SK-N-SH treated with all-trans-retinoic acid at 6 μM for 48 hours (cell line): ENCODE measurements around the gene ETV4.

Experiments
- ATAC-seq: fragments of 200-7000 bp; cut with Tn5 transposase; 3 replicates; pipeline ENCODE4 v1.9.1; 2020; ENCODE audit warnings: mild to moderate bottlenecking, moderate library complexity
- ARNTL ChIP-seq: fragments of 450-650 bp; formaldehyde crosslinking; IDR thresholded peaks from 2 replicates; pipeline ENCODE4 v1.5.0; 2020; ENCODE audit warnings: low read depth, mild to moderate bottlenecking, moderate library complexity, borderline replicate concordance
- BACH2 ChIP-seq: fragments of 250-450 bp; sonication (Bioruptor Pico); IDR thresholded peaks from 2 replicates; pipeline ENCODE4 v1.9.0; 2021; ENCODE audit warnings: mild to moderate bottlenecking, borderline replicate concordance
- CSDC2 ChIP-seq: fragments of 250-450 bp; sonication (Bioruptor Pico); IDR thresholded peaks from 2 replicates; pipeline ENCODE4 v1.5.0; 2020; ENCODE audit warnings: mild to moderate bottlenecking, moderate library complexity
- ESRRG ChIP-seq: fragments of 250-450 bp; sonication (Bioruptor Pico); IDR thresholded peaks from 2 replicates; pipeline ENCODE4 v1.6.1; 2021; ENCODE audit warnings: mild to moderate bottlenecking
- GLIS3 ChIP-seq: fragments of 250-450 bp; sonication (Bioruptor Pico); IDR thresholded peaks from 2 replicates; pipeline ENCODE4 v1.5.0; 2020; ENCODE audit warnings: mild to moderate bottlenecking, moderate library complexity
- ISL1 ChIP-seq: fragments of 250-450 bp; sonication (Bioruptor Pico); IDR thresholded peaks from 2 replicates; pipeline ENCODE4 v2.1.2; 2022; ENCODE audit warnings: mild to moderate bottlenecking, moderate library complexity
- OSR1 ChIP-seq: fragments of 250-450 bp; sonication (Bioruptor Pico); IDR thresholded peaks from 2 replicates; pipeline ENCODE4 v1.8.0; 2022; ENCODE audit warnings: moderate library complexity, mild to moderate bottlenecking, inconsistent platforms
- PPARA ChIP-seq: fragments of 250-450 bp; sonication (Bioruptor Pico); IDR thresholded peaks from 2 replicates; pipeline ENCODE4 v1.5.0; 2020; ENCODE audit warnings: mild to moderate bottlenecking, borderline replicate concordance
- RARB ChIP-seq: fragments of 250-450 bp; sonication (Bioruptor Pico); IDR thresholded peaks from 2 replicates; pipeline ENCODE4 v1.8.0; 2021; ENCODE audit warnings: mild to moderate bottlenecking, moderate library complexity
- SNAI2 ChIP-seq: fragments of 250-450 bp; sonication (Bioruptor Pico); IDR thresholded peaks from 2 replicates; pipeline ENCODE4 v1.5.0; 2020; ENCODE audit warnings: mild to moderate bottlenecking, moderate library complexity
- ZC3H10 ChIP-seq: fragments of 250-450 bp; sonication (Bioruptor Pico); IDR thresholded peaks from 2 replicates; pipeline ENCODE4 v1.5.1; 2021; ENCODE audit warnings: mild to moderate bottlenecking, moderate library complexity
- ZNF565 ChIP-seq: fragments of 450-650 bp; formaldehyde crosslinking; conservative IDR thresholded peaks from 2 replicates; pipeline ENCODE4 v1.5.0; 2020; ENCODE audit warnings: low read depth, mild to moderate bottlenecking, moderate library complexity
- ZNF70 ChIP-seq: fragments of 450-650 bp; formaldehyde crosslinking; IDR thresholded peaks from 2 replicates; pipeline ENCODE4 v1.5.0; 2020; ENCODE audit warnings: mild to moderate bottlenecking, moderate library complexity
- ZNF8 ChIP-seq: fragments of 450-650 bp; formaldehyde crosslinking; IDR thresholded peaks from 2 replicates; pipeline ENCODE4 v1.5.0; 2020; ENCODE audit warnings: mild to moderate bottlenecking, moderate library complexity
- TF ChIP-seq, protein P1 (sequence below): fragments of 250-450 bp; sonication (Bioruptor Pico); IDR thresholded peaks from 2 replicates; pipeline ENCODE4 v1.5.1; 2020; ENCODE audit warnings: low read depth, mild to moderate bottlenecking, moderate library complexity
- TF ChIP-seq, protein P2 (sequence below): fragments of 250-450 bp; sonication (Bioruptor Pico); IDR thresholded peaks from 2 replicates; pipeline ENCODE4 v1.8.0; 2021; ENCODE audit warnings: low read depth, mild to moderate bottlenecking, moderate library complexity, borderline replicate concordance
- TF ChIP-seq, protein P3 (sequence below): fragments of 250-450 bp; sonication (Bioruptor Pico); IDR thresholded peaks from 2 replicates; pipeline ENCODE4 v1.5.1; 2021; ENCODE audit warnings: mild to moderate bottlenecking, moderate library complexity
- TF ChIP-seq, protein P4 (sequence below): fragments of 250-450 bp; sonication (Bioruptor Pico); IDR thresholded peaks from 2 replicates; pipeline ENCODE4 v1.8.0; 2020; ENCODE audit warnings: mild to moderate bottlenecking, moderate library complexity, borderline replicate concordance
- TF ChIP-seq, protein P5 (sequence below): fragments of 250-450 bp; sonication (Bioruptor Pico); IDR thresholded peaks from 2 replicates; pipeline ENCODE4 v1.5.0; 2020; ENCODE audit warnings: mild to moderate bottlenecking, moderate library complexity

ETV4 gene

DNA sequence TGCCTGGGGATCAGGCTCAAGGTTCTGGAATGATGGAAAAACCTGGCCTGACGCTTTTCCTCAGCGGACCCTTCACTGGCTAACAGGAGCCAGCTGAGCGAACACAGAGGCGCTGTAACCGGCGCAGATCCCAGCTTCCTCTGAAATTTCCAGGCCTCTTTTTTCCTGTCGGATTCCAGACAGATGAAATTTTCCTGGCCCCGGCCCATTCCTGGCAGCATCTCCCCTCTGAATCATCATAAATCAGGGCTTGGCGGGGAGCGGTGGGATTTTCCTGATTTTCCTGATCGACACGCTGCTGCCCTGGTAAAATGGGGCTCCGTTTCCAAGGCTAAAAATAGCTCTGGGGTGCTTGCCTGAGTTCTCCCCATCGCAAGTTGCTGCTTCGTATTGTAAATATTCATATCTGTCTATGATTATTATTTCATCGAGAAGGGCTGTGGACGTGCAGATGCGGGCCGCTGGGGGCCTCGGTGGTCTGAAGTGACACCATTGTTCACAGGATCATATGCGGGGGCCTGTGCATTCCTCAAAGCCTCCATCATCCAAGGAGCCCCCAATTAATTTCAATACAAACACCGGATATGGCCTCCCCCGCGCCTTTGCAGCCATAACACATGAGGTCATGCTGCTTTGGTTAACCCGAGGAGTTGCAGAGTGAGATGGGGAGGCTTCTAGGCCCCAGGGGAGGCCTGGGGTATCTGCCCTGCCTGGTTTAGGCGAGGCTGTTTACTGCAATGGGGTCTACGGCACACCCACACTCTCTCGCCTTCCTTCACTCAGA lies 45.8 kb upstream of the ETV4 start (continued):
- TF ChIP-seq, protein P1, sequence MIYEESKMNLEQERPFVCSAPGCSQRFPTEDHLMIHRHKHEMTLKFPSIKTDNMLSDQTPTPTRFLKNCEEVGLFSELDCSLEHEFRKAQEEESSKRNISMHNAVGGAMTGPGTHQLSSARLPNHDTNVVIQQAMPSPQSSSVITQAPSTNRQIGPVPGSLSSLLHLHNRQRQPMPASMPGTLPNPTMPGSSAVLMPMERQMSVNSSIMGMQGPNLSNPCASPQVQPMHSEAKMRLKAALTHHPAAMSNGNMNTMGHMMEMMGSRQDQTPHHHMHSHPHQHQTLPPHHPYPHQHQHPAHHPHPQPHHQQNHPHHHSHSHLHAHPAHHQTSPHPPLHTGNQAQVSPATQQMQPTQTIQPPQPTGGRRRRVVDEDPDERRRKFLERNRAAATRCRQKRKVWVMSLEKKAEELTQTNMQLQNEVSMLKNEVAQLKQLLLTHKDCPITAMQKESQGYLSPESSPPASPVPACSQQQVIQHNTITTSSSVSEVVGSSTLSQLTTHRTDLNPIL (CRISPR knock-in tag): no peak
- TF ChIP-seq SNAI2 (CRISPR knock-in tag) (peak; percentile 43; the same call in 1 of the 2 replicates), ARNTL (CRISPR knock-in tag) (no peak), ISL1 (CRISPR knock-in tag) (peak; percentile 43; the same call in 1 of the 2 replicates), RARB (no peak), ZNF70 (CRISPR knock-in tag) (no peak)

DNA sequence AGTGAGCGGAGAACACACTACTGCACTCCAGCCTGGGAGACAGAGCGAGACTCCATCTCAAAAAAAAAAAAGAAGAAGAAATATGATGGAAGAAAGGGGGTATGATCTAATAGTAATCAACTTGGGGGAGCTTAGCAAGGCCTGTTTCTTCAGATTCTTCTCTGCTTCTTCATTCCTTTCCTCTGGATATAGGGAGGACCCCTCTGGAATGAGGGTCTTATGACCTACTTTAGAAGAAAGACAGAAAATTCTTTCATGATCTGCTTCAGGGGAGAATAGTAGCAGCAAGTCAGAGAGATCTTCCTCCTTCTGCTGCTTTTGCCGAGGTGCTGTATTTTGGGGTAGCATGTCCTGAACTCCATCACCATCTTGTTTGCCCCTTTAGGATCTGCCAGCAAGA lies 44.9 kb upstream of the ETV4 start:
- no peak; the same call in 2 of the 3 replicates for ATAC-seq

DNA sequence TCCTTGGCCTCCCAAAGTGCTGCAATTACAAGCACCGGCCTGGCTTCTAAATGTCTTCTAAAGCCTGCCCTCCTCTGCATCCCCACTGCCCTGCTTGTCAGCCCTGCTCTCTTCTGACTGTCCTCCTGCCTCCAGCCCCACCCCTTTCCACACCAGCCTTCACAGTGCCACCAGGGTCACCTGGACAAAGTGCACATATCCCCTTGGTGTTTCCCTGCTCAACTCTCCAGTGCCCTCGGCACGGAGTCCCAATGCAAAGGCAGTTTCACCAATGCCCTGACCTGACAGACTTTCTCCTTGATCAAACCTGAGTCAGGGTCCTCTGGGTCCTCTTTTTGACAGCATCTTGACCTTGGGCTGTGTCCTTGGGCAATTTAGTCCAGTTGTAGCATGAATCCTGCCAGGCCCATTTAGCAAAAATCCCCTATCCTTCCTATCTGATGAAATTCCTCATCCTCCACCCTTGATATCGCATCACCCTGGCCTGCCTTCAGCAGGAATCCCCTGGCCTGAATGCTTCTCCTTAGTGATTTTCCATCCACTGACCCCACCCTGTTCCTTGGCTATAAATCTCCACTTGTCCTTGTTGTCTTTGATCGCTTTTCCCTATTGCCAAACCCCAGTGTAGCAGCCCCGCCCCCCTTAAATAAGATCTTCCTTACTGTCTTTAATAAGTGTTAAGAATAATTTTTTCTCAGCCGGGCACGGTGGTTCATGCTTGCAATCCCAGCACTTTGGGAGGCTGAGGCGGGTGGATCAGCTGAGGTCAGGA lies 42.7 kb upstream of the ETV4 start:
- TF ChIP-seq OSR1 (CRISPR knock-in tag) (no peak), ARNTL (CRISPR knock-in tag) (no peak), GLIS3 (CRISPR knock-in tag) (no peak), PPARA (no peak), ZC3H10 (no peak), CSDC2 (CRISPR knock-in tag) (no peak), ZNF565 (CRISPR knock-in tag) (no peak), ZNF8 (CRISPR knock-in tag) (no peak), ZNF70 (CRISPR knock-in tag) (no peak), BACH2 (CRISPR knock-in tag) (no peak), RARB (no peak), SNAI2 (CRISPR knock-in tag) (no peak)
- TF ChIP-seq, protein P2, sequence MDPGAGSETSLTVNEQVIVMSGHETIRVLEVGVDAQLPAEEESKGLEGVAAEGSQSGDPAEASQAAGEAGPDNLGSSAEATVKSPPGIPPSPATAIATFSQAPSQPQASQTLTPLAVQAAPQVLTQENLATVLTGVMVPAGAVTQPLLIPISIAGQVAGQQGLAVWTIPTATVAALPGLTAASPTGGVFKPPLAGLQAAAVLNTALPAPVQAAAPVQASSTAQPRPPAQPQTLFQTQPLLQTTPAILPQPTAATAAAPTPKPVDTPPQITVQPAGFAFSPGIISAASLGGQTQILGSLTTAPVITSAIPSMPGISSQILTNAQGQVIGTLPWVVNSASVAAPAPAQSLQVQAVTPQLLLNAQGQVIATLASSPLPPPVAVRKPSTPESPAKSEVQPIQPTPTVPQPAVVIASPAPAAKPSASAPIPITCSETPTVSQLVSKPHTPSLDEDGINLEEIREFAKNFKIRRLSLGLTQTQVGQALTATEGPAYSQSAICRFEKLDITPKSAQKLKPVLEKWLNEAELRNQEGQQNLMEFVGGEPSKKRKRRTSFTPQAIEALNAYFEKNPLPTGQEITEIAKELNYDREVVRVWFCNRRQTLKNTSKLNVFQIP: no peak
- TF ChIP-seq, protein P3, sequence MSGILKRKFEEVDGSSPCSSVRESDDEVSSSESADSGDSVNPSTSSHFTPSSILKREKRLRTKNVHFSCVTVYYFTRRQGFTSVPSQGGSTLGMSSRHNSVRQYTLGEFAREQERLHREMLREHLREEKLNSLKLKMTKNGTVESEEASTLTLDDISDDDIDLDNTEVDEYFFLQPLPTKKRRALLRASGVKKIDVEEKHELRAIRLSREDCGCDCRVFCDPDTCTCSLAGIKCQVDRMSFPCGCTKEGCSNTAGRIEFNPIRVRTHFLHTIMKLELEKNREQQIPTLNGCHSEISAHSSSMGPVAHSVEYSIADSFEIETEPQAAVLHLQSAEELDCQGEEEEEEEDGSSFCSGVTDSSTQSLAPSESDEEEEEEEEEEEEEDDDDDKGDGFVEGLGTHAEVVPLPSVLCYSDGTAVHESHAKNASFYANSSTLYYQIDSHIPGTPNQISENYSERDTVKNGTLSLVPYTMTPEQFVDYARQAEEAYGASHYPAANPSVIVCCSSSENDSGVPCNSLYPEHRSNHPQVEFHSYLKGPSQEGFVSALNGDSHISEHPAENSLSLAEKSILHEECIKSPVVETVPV: no peak
- TF ChIP-seq, protein P4, sequence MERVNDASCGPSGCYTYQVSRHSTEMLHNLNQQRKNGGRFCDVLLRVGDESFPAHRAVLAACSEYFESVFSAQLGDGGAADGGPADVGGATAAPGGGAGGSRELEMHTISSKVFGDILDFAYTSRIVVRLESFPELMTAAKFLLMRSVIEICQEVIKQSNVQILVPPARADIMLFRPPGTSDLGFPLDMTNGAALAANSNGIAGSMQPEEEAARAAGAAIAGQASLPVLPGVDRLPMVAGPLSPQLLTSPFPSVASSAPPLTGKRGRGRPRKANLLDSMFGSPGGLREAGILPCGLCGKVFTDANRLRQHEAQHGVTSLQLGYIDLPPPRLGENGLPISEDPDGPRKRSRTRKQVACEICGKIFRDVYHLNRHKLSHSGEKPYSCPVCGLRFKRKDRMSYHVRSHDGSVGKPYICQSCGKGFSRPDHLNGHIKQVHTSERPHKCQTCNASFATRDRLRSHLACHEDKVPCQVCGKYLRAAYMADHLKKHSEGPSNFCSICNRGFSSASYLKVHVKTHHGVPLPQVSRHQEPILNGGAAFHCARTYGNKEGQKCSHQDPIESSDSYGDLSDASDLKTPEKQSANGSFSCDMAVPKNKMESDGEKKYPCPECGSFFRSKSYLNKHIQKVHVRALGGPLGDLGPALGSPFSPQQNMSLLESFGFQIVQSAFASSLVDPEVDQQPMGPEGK (CRISPR knock-in tag): no peak
- ATAC-seq: no peak

More for the DNA sequence above, 44.9 kb upstream of the ETV4 start:
- TF ChIP-seq, protein P4 (CRISPR knock-in tag): no peak

DNA sequence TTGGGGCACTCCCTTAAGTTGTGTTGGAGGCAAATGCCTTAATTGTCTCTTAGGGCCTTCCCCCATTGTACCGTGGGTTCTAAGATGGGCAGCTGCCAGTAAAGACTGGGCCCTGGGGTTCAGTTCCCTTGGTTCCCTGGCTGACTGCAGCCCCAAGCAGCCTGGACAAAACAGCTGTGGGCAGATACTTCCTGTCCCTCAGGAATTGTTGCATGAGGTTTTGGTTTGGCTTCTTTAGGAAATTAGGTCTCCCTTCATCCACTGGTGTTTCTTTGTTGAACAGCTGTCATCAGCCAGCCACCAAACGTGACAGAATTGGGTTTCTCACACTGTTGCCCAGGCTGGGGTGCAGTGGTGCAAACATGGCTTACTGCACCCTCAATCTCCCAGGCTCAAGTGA lies 42.0 kb upstream of the ETV4 start:
- ATAC-seq: no peak
- TF ChIP-seq BACH2 (CRISPR knock-in tag) (no peak), PPARA (no peak), OSR1 (CRISPR knock-in tag) (no peak), ZNF70 (CRISPR knock-in tag) (no peak), ZC3H10 (no peak), ESRRG (no peak), GLIS3 (CRISPR knock-in tag) (no peak)
- TF ChIP-seq, protein P5, sequence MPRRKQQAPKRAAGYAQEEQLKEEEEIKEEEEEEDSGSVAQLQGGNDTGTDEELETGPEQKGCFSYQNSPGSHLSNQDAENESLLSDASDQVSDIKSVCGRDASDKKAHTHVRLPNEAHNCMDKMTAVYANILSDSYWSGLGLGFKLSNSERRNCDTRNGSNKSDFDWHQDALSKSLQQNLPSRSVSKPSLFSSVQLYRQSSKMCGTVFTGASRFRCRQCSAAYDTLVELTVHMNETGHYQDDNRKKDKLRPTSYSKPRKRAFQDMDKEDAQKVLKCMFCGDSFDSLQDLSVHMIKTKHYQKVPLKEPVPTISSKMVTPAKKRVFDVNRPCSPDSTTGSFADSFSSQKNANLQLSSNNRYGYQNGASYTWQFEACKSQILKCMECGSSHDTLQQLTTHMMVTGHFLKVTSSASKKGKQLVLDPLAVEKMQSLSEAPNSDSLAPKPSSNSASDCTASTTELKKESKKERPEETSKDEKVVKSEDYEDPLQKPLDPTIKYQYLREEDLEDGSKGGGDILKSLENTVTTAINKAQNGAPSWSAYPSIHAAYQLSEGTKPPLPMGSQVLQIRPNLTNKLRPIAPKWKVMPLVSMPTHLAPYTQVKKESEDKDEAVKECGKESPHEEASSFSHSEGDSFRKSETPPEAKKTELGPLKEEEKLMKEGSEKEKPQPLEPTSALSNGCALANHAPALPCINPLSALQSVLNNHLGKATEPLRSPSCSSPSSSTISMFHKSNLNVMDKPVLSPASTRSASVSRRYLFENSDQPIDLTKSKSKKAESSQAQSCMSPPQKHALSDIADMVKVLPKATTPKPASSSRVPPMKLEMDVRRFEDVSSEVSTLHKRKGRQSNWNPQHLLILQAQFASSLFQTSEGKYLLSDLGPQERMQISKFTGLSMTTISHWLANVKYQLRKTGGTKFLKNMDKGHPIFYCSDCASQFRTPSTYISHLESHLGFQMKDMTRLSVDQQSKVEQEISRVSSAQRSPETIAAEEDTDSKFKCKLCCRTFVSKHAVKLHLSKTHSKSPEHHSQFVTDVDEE (CRISPR knock-in tag): no peak
- TF ChIP-seq, protein P2: no peak
- TF ChIP-seq, protein P1 (CRISPR knock-in tag): no peak
